Measurements from ENCODE around the gene CWC25. TPM values are rescaled to one million over a fixed set of nuclear protein-coding genes. Genes with fewer than 3 reads are reported as not detected.
A peak's percentile ranks its signal among the peaks of the same experiment; 100 is the strongest.

The CWC25 gene
- total and polyA plus RNA-seq, 11 donors = 6.7 to 11.1 (median 8.5) TPM

- Histone ChIP-seq H3K4me3 (peak overlapping the region in 10 of 12 donors; percentile 36 to 99 (median 94)), H3K36me3 (peaks cover 0 to 26% (median 20%) of the 10 kb centered on the region in 9 donors), H3K4me1 (peaks cover 0 to 73% (median 47%) of the 10 kb centered on the region in 12 donors), H3K27ac (peak overlapping the region; percentile 27 to 99 (median 96)), H3K27me3 (peaks cover 0 to 27% (median 0%) of the 10 kb centered on the region in 9 donors), H3K9me3 (no peaks in the 10 kb centered on the region)
- WGBS, 4 donors = 5 to 7% (median 6%) methylated on average over 10 of the region's 10 CpGs
- no peak for DNase-seq
- no peak for TF ChIP-seq POLR2A (IDR thresholded peaks at IDR 0.05)
- no peak for TF ChIP-seq CTCF (IDR thresholded peaks at IDR 0.05)
- ATAC-seq = no peak
- intact Hi-C loops (cut with DNase I) = loop anchor here in 3 of 10 donors (5.0 kb wide), 4 partner anchors 46 to 401 kb away; partner anchors contain the start of genes PIP4K2B (in 2 of the 3), LASP1 (in 1 of the 3), PLXDC1 (in 1 of the 3) and RPL23 (in 1 of the 3)
Observed at GRCh38 chr17:38751144-38751807, 73.8 kb downstream of the CWC25 start.

Small RNAs within 50 kb of the gene (microRNA-seq; reads per million reads assigned to microRNA genes)
- gene MIR4727 = 0.77 to 4.1 (median 2.6) reads per million in 4 donors

Other genes with a start within 250 kb of the CWC25 start
- gene SRCIN1, start 219.4 kb downstream of the CWC25 start, total RNA-seq = 1 to 10 TPM in 5 of 9 donors, under 1 TPM in 4; 0.46 to 1.7 (median 1.1) TPM
- under 1 TPM; 0.19 to 0.95 TPM for gene SRCIN1, start 219.4 kb downstream of the CWC25 start, polyA plus RNA-seq
- 1 to 10 TPM in 4 of 9 donors, under 1 TPM in 5; 0.25 to 1.6 (median 0.94) TPM for gene EPOP, start 150.4 kb downstream of the CWC25 start, total RNA-seq
- gene EPOP, start 150.4 kb downstream of the CWC25 start, polyA plus RNA-seq = 1 to 10 TPM in 1 of 2 donors, under 1 TPM in 1; 0.88 to 3.1 TPM
- 10 to 100 TPM; 43.6 to 91.3 (median 68.3) TPM for gene MLLT6, start 120.0 kb downstream of the CWC25 start, total RNA-seq
- gene MLLT6, start 120.0 kb downstream of the CWC25 start, polyA plus RNA-seq = 10 to 100 TPM; 35.2 to 71.1 TPM
- 10 to 100 TPM; 21.2 to 80.3 (median 65.4) TPM for gene CISD3, start 95.0 kb downstream of the CWC25 start, total RNA-seq
- 10 to 100 TPM; 61.4 to 65.1 TPM for gene CISD3, start 95.0 kb downstream of the CWC25 start, polyA plus RNA-seq
- 10 to 100 TPM in 7 of 9 donors, 1 to 10 TPM in 2; 3.8 to 26.3 (median 21.9) TPM for gene PCGF2, start 77.0 kb downstream of the CWC25 start, total RNA-seq
- 10 to 100 TPM; 16.5 to 33.6 TPM for gene PCGF2, start 77.0 kb downstream of the CWC25 start, polyA plus RNA-seq
- 100 to 1,000 TPM; 145 to 305 (median 194) TPM for gene PSMB3, start 72.6 kb downstream of the CWC25 start, total RNA-seq
- gene PSMB3, start 72.6 kb downstream of the CWC25 start, polyA plus RNA-seq = 100 to 1,000 TPM; 298 to 304 TPM
- 10 to 100 TPM; 39.4 to 55.0 (median 48.5) TPM for gene PIP4K2B, start 25.8 kb downstream of the CWC25 start, total RNA-seq
- gene PIP4K2B, start 25.8 kb downstream of the CWC25 start, polyA plus RNA-seq = 10 to 100 TPM; 23.3 to 38.9 TPM
- gene RPL23, start 28.4 kb upstream of the CWC25 start, total RNA-seq = 1,000 to 10,000 TPM in 1 of 9 donors, 100 to 1,000 TPM in 8; 698 to 1,018 (median 826) TPM
- gene RPL23, start 28.4 kb upstream of the CWC25 start, polyA plus RNA-seq = 1,000 to 10,000 TPM; 1,964 to 2,300 TPM
- gene LASP1, start 44.7 kb upstream of the CWC25 start, total RNA-seq = 10 to 100 TPM; 23.2 to 88.2 (median 26.7) TPM
- gene LASP1, start 44.7 kb upstream of the CWC25 start, polyA plus RNA-seq = 10 to 100 TPM; 18.2 to 29.2 TPM
- under 1 TPM in 1 of 9 donors, not detected in 8; 0.11 TPM for gene FBXO47, start 142.1 kb upstream of the CWC25 start, total RNA-seq
- not detected for gene FBXO47, start 142.1 kb upstream of the CWC25 start, polyA plus RNA-seq

Data from heart left ventricle (tissue), 16 donors.